Activated CD8-positive, alpha-beta memory T cell treated with anti-CD3 and anti-CD28 coated beads for 1 hour (primary cell): ENCODE measurements around the gene TPX2.

Experiments used
- DNase-seq, 2 donors: peaks; one replicate each; pipeline ENCODE4 v3.0.0-alpha.2; 2020; ENCODE audit warnings: low read depth in 1 of 2; ENCODE audit errors: extremely low read depth in 1 of 2

The TPX2 gene

GRCh38 chr20:31738729-31739549, at the start of gene TPX2:
TPX2 (plus strand) TSS chr20:31739290; CDS start chr20:31757477, 18,187 bp downstream.
- DNase-seq: peak; percentile 53 to 62

GRCh38 chr20:31690124-31690666, 48.9 kb upstream of the TPX2 start:
- no peak for DNase-seq

- no peak for DNase-seq
These were observed 47.3 kb upstream of the TPX2 start for GRCh38 chr20:31691646-31692275.

GRCh38 chr20:31693402-31693801, 45.7 kb upstream of the TPX2 start:
- no peak for DNase-seq

GRCh38 chr20:31693987-31694661, 45.0 kb upstream of the TPX2 start:
- no peak for DNase-seq

GRCh38 chr20:31694842-31695593, 44.1 kb upstream of the TPX2 start:
- no peak for DNase-seq

GRCh38 chr20:31695849-31696804, 43.0 kb upstream of the TPX2 start:
- no peak for DNase-seq

GRCh38 chr20:31698243-31698802, 40.8 kb upstream of the TPX2 start:
- no peak for DNase-seq

GRCh38 chr20:31698803-31699718, 40.0 kb upstream of the TPX2 start:
- no peak for DNase-seq

GRCh38 chr20:31699801-31700728, 39.0 kb upstream of the TPX2 start:
- no peak for DNase-seq

- no peak for DNase-seq
These were observed 38.3 kb upstream of the TPX2 start for GRCh38 chr20:31700747-31701146.

- DNase-seq: no peak
These were observed 37.5 kb upstream of the TPX2 start for GRCh38 chr20:31701591-31701990.

GRCh38 chr20:31704225-31705119, 34.6 kb upstream of the TPX2 start:
- no peak for DNase-seq

GRCh38 chr20:31705191-31705590, 33.9 kb upstream of the TPX2 start:
- no peak for DNase-seq

GRCh38 chr20:31705598-31706597, 33.2 kb upstream of the TPX2 start:
- DNase-seq: no peak
